ENCODE measurements around the gene ZNF592.
A peak's percentile ranks its signal among the peaks of the same experiment; 100 is the strongest.

Gene ZNF592

DNA sequence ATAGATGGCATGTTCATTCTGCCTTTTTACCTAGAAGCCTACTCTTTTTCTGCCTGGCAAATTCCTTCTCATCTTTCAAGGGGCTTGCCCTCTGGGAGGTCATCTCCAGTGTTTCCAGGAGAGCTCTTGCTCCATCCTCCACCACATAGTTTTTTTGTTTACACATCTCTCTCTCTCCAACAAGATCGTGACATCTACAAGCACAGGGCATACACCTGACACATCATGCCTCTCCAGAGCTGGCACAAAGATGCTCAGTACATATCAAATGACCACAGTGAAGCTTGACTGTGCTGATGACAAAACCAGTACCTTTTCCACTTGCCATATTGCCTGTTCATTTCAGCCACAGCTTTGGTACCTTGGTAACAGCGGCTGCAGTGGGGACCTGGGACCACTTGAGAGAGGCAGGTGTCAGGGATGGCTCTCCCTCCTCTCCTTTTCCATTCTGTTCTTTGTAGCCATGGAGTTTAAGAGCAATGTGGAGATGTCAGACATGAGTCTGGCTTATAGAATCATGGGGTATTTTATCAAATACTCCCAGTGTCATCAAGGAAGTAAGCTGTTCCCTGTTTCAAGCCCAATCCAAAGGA lies 84.2 kb downstream of the ZNF592 start:
- DNase-seq, result no peak

DNA sequence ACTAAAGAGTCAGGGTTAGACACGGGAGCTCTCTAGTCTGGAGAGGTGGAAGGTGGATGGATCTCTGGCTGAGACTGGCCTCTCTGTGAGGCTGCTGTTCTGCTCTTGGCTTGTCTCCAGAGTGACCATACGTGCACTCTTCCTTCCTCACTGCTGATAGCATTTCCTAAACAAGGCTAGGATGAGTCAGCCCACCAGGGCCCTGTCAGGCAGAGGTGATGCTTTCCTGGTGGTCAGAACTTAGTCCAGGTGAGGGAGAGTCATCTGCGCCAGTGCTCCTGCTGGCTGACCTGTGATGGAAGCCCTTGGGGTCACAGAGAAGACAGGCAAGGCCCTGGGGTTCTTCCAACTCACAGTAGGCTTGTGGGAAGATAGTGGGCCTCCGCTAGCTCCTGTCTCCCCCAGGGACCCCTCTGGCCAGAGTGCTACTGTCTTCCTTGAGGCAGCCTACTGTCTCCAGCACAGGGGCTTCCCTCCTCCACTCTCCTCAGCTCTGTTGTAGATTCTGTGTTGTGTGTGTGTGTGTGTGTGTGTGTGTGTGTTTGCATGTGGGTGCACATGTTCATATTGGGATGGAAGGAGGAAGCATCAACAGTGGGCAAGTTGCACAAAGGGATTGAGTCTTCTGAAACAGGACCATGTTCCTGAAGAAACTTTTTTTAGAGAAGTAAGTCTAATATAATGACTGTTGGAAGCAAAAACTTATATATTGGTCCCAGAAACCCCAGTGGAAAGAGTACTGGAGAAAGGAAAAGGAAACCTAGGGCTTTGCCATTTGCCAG lies 85.2 kb downstream of the ZNF592 start:
- DNase-seq, result peak; percentile 54

DNA sequence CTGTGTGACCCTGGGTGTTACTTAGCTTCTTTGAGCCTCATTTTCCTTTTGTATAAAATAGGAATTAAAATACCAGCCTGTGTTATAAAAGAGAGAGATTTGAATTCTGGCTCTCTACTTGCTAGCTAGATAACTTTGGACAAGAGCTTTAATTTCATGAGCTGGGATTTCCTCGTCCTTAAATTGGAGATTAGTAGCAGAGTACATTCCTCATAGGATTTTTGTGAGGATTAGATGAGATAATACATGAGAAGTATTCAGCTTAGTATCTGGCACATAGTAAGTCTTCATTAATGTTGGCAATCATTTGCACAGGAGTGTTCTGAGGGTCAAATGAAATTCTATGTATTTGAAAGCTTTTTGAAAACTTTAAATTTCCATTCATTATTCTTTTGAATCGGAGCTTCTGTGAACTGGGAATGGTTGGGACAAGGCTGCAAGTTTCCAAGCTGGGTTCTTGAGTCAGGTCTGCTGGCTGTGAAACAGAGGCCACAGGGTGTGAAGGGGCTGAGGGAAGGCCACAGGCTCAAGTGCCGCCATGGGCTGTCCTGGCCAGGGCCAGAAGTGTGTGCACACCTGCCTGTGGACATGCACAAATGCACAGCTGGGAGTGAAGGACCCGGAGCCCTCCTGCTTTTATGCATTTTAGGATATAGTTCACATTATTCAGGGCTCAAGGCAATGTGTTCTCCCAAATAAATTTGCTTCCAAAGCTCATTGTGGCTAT lies 86.0 kb downstream of the ZNF592 start:
- DNase-seq, result no peak

DNA sequence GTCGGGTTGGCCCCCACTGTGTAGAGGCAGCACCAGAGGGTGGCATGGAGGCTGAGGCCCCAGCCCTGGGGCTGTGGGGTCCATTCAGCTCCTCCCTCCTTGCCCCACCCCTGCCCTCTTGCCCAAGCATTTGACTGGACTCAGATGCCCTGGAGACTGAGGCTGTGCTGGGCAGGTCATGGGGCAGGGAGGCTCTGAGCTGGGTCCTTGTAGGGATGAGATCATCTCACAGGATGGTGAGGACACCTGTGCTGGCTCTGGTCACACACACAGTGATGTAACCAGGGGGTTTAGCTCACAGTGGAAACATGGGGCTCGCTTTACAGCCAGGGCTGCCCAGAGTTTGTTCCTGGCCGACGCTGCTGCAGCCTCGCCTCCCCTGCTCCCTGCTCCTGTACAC lies 86.6 kb downstream of the ZNF592 start:
- no peak for DNase-seq

DNA sequence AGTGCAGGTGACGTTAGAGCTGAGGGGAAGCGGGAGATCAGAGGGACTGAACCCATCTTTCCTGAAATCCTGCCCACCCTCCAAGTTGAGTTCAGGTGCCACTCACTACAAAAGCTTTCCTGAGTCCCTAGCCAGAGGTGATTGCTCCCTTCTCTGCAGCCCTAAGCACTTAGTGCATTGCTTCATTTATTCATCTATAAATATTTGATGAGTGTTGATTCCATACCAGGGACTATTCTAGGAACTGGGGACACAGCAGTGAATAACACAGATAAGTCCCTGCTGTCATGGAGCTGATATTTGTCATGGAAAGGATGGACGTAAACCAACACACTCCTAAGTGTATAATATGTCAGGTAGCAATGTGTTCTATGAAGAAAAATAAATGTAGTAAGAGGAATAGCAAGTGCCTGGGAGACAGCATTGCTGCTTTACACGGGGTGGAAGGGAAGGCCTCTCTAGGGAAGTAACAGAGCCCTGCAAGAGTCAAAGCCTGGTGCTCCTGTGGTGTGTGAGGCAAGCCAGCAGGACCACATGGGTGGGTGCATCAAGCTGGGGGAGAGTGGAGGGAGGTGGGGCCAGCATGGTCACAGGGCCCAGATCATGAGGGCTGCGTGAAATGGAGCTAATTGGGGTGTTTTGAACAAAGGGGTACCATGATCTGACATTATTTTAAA lies 87.4 kb downstream of the ZNF592 start:
- DNase-seq, result peak; percentile 49

DNA sequence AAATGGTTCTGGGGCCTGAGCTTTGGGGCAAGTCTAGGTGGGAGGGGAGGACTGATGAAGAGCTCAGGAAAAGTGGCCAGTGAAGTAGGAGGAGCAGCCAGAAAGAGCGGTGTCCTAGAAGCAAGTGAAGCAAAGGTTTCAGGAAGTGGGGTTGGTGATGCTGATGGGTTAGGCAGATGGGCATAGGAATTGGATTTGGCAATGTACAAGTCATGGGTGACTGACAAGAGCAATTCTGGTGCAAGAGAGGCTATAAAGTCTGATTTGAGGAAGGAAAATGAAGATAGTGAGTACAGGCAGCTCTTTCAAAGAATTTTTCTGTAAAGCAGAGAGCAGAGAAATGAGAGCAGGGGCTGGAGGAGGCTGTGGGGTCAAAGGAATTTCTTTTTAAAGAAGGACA lies 88.5 kb downstream of the ZNF592 start:
- peak; percentile 90 for DNase-seq

DNA sequence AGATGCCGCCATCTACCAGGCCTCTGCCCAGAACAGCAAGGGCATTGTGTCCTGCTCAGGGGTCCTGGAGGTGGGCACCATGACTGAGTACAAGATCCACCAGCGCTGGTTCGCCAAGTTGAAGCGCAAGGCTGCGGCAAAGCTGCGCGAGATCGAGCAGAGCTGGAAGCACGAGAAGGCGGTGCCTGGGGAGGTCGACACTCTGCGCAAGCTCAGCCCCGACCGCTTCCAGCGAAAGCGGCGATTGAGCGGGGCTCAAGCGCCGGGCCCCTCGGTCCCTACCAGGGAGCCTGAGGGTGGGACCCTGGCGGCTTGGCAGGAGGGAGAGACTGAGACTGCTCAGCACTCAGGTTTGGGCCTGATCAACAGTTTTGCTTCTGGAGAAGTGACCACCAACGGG lies 91.3 kb downstream of the ZNF592 start:
- DNase-seq, result no peak

DNA sequence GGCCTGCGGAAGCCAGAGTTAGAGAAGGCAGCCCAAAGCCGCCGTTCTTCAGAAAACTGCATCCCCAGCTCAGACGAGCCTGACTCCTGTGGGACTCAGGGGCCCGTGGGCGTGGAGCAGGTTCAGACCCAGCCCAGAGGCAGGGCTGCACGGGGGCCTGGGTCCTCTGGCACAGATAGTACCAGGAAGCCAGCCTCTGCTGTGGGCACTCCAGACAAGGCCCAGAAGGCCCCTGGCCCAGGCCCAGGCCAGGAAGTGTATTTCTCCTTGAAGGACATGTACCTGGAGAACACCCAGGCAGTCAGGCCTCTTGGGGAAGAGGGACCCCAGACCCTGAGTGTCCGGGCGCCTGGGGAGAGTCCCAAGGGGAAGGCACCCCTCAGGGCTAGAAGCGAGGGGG lies 91.9 kb downstream of the ZNF592 start:
- no peak for DNase-seq

DNA sequence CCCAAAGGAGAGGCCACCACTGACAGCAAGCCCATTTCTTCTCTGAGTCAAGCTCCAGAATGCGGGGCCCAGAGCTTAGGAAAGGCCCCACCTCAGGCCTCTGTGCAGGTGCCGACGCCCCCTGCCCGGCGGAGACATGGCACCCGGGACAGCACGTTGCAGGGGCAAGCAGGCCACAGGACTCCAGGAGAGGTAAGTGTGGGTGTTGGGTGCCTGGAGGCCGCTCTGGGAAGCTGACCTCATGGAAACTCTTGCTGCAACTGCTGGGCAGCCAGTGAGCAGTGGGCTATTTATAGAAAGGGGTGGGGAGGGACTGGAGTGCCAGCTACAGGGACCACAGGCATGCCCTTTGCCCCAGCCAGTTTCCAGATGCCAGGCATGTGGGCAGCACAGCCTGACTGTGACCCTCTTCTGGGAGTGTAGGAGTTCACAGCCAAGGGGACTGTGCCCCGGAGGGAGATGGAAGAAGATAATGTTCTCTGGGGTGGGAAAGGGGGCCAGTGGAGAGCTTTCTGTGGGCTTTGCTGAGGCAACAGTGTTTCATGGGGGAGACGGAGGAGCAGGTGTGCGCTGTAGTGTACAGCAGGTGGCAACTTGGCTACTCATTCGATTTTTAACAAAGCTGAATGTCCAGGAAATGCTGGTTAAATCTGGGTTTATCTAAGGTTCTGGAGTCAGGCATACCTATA lies 92.5 kb downstream of the ZNF592 start:
- DNase-seq, result peak; percentile 80

DNA sequence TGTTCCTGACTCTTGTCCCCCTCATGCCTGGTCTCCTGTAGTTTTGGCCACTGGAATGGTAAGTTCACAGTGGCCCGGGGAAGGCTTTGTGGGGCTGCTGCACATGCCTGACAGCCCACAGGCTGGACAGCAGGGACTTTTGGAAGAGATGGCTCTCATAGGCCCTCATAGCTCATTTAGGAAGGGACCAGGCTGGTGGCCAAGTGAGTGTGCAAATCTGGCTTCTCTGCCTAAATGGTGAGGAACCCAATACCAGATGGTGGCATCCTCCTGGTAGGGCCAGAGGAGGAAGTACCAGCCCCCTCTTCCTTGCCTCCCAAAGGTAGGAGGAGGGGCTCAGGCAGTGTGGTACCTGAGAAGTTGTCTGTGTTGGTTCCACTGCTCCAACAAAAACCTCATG lies 94.4 kb downstream of the ZNF592 start:
- no peak for DNase-seq

DNA sequence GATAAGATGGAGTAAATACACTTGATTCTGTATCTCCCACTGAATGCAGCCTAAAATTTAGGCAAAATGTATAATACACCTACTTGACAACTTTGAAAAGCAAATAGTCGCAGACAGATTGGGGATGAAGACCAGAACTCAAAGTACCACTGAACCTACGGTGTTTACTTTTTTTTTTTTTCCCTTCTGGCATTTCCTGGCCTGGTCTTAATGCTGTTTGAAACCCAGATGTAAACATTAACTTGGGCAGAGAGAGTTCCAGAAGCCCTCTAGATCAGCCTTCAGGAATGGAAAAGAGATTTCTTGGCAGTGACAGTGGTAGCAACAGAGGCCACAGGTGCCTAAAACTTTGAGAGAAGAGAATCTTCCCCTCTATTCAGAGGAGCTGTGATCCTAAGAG lies 96.6 kb downstream of the ZNF592 start:
- no peak for DNase-seq

DNA sequence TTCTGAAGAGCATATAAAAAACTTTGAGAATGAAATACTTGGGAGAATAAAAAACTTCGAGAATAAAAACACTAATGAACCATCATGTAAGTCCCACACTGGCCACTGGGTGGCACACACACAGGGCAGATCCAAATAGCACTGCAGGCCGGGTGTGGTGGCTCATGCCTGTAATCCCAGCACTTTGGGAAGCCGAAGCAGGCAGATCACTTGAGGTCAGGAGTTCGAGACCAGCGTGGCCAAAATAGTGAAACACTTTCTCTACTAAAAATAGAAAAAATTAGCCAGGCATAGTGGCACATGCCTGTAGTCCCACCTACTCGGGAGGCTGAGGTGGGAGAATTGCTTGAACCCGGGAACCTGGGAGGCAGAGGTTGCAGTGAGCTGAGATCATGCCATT lies 97.2 kb downstream of the ZNF592 start:
- peak; percentile 41 for DNase-seq

DNA sequence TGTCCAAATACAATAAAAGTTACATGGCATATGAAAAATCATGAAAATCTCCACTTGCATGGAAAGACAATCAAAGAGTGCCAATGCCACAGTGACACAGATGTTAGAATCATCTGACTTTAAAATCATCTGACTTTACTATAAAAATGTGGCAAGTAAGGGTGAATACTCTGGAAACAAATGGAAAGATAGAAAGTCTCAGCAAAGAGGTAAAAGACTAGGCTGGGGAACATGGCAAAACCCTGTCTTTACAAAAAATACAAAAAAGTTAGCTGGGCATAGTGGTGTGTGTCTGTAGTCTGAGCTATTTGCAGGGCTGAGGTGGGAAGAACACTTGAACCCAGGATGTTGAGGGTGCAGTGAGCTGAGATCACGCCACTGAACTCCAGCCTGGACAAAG lies 97.9 kb downstream of the ZNF592 start:
- no peak for DNase-seq

DNA sequence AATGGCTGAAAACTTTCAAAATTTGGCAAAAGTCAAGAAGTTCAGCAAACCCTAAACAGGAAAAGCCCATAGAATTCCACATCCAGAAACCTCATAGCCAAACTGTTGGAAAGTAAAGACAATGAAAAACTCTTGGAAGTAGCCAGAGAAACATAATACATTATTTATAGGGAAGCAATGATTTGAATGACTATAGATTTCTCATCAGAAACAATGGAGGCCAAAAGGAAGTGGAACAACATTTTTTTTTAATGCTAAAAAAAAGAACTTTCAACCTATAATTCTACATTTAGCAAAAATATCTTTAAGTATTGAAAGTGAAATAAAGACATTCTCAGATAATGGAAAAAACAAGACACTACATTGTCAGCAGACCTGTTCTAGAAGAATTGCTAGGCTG lies 99.0 kb downstream of the ZNF592 start:
- DNase-seq, result no peak

DNA sequence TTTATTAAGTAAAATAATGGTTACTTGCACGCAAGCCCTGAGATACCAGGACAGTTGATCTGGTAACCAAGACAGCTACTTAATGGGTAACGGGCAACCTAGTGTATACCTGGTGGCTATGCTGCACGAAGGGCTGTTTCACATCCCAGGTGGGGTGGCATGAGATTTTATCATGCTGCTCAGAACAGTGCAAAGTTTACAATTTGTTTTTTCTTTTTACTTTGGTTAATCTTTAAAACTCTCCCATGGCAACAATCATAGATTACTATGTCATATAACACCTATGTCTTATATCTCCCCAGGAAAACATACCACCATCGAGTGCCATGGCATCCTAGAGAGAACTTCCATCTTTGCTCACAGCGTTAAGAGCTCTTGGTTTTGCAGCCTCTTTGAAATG lies 103.8 kb downstream of the ZNF592 start:
- no peak for DNase-seq

DNA sequence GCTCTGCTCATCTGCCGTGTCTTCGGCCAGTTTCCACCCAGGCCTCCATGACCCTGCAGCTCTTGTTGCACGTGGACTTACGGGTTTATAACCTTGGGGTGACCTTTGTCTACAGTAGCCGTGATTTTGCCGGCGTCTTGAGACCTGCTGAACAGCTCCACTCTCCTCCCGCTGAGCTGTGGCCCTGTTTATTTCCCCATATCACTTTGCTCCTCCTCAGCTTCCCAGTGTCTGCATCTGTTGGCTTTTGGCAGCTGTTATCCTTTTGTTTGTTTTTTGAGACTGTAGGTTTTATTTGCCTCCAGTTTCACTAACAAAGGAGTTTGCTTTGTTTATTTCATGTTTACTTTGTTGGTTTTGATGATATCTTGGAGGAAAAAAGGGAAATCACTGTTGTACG lies 106.7 kb downstream of the ZNF592 start:
- DNase-seq, result no peak

DNA sequence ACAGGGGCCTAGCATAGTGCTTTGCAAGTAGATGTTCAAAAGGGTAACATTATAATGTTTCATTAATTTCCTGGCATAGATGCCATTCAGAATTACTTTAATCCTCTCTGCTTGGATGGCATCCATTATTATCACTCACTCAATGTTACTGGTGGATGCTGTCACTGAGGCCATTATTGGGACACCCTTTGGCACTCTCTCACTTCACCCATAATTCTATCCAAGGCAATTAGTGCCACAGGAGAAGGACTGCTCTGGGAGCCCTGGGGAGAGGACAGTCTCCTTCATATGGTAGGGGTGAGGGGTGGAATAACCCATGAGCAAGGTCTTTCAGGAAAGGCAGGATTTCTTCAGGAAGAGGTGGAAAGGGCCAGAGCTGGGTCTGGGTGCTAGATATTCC lies 107.4 kb downstream of the ZNF592 start:
- DNase-seq, result no peak

Measured in inflammatory macrophage treated with lipopolysaccharide for 4 hours (primary cell).